ENCODE data around the gene WDR74. TPM values are rescaled to one million over a fixed set of nuclear protein-coding genes. Genes with fewer than 3 reads are reported as not detected.

The WDR74 gene
- total and polyA plus RNA-seq, 9 of the 15 experiments (the other 6 are each of a cell fraction or from before 2014, with no cell fraction given), result 32.7 to 210 (median 114) TPM

- ATAC-seq (no peak), FAIRE-seq (no peak), DNase-seq (ENCODE audit: extremely low read depth in 1 of 4, low spot score in 3 of 4) (no peak)
- Histone ChIP-seq H4K20me1 (replicated peaks; ENCODE audit: control insufficient read depth, insufficient read depth, low read length) (no peaks in the 10 kb centered on the region), H3K79me2 (ENCODE audit: control insufficient read depth, insufficient read depth, low read length) (peaks cover 57% of the 10 kb centered on the region), H3K9me1 (ENCODE audit: control insufficient read depth, insufficient read depth, low read length) (no peaks in the 10 kb centered on the region), H3K27me3 (ENCODE audit: control insufficient read depth in 2 of 2, insufficient read depth in 2 of 2, low read length in 2 of 2) (no peaks in the 10 kb centered on the region), H3K4me1 (replicated peaks in 1 of 2; ENCODE audit: control insufficient read depth in 2 of 2, insufficient read depth in 2 of 2, low read length in 2 of 2) (peaks cover 31 to 32% of the 10 kb centered on the region in 2 experiments), H3K4me2 (ENCODE audit: insufficient read depth, low read length) (peak overlapping the region; percentile 16; the same call in 1 of the 2 replicates), H2AFZ (ENCODE audit: low read depth, low read length) (no peak overlapping the region), H3K36me3 (ENCODE audit: control insufficient read depth, insufficient read depth, low read length) (peaks cover 63% of the 10 kb centered on the region), H3K9me3 (replicated peaks; ENCODE audit: control insufficient read depth, insufficient read depth, low read depth, low read length) (no peaks in the 10 kb centered on the region), H3K27ac (ENCODE audit: extremely low read depth, low read depth, low read length) (peak overlapping the region; percentile 45), H3K4me3 (no peak overlapping the region), H3K9ac (ENCODE audit: insufficient read depth in 1 of 2, low read depth in 2 of 2, low read length in 2 of 2) (peak overlapping the region in 1 of 2 experiments; percentile 43; a peak in 1 of 4 replicates)
- ChIA-PET CTCF (ENCODE audit: low intra/inter-chr PET ratio) (no interaction called here), POLR2A (interaction anchor here (0.8 to 11.4 kb wide), 13 partner anchors 8 to 125 kb away, joined by 3 to 116 read pairs (median 5); partner anchors contain the start of genes C11orf98, CSKMT, SLC3A2 and WDR74)
- in situ Hi-C loops (cut with MboI), result no loop called here
- BruUV-seq (replicated peaks), result no TSS peak
- 61% methylated on average over 3 of the region's 3 CpGs for WGBS (ENCODE audit: insufficient coverage, low coverage, missing lambda C conversion rate)
- TF ChIP-seq HSF4 (CRISPR knock-in tag; IDR thresholded peaks at IDR 0.05; ENCODE audit: borderline replicate concordance), result no peak
- no peak for TF ChIP-seq ZNF785 (CRISPR knock-in tag; IDR thresholded peaks at IDR 0.05)
- TF ChIP-seq CEBPB (tag; IDR thresholded peaks at IDR 0.05), result no peak
- TF ChIP-seq FOXA1 (IDR thresholded peaks at IDR 0.05; ENCODE audit: borderline replicate concordance), result no peak
- peak; percentile 9 for TF ChIP-seq KDM5B (IDR thresholded peaks at IDR 0.05; ENCODE audit: insufficient replicate concordance, low read depth, low read length)
- no peak for TF ChIP-seq SMAD4 (CRISPR knock-in tag; conservative IDR thresholded peaks at IDR 0.05)
- intact Hi-C loops (cut with micrococcal nuclease), result no loop called here
Measured at GRCh38 chr11:62789576-62789975, 49.8 kb downstream of the WDR74 start.

All from K562 (cell line).